Renal cortex interstitium (tissue), 15 donors: ENCODE measurements around the gene SETD3. TPM values are rescaled to one million over a fixed set of nuclear protein-coding genes. Genes with fewer than 3 reads are reported as not detected.

ENCODE experiments used
- DNase-seq, 11 donors: peaks; one replicate each; pipeline ENCODE4 v3.0.0-alpha.2; 2013; ENCODE audit warnings: low read depth in 9 of 11, low spot score in 4 of 11; ENCODE audit errors: extremely low read depth in 1 of 11
- long read RNA-seq, 16 experiments: transcript quantifications; one replicate each; lab custom pipeline, GENCODE V29; 2026
- polyA plus RNA-seq, 3 donors: library from polyadenylated mRNA; unstranded; fragments of 120-200 nt; gene quantifications; one replicate each; pipeline ENCODE4 v1.2.1, GENCODE V29; 2013; ENCODE audit not compliant: insufficient read length in 3 of 3

Gene SETD3
- polyA plus RNA-seq = 10 to 100 TPM; 58.9 to 70.5 (median 65.5) TPM
- long read RNA-seq, donor 1, transcript SETD3-202 (13 exons, 2,878 nt) = major isoform, 7 of 7 reads
- long read RNA-seq, donor 1, partial matches to known transcripts = 0 of 7 reads
- long read RNA-seq, donor 1, other reads (novel, unspliced or antisense) = 0 of 7 reads
- long read RNA-seq, donor 2, transcript SETD3-202 (13 exons, 2,878 nt) = major isoform, 5 of 5 reads
- long read RNA-seq, donor 2, partial matches to known transcripts = 0 of 5 reads
- long read RNA-seq, donor 2, other reads (novel, unspliced or antisense) = 0 of 5 reads
- long read RNA-seq, donor 3, transcript SETD3-202 (13 exons, 2,878 nt) = major isoform, 11 of 24 reads
- long read RNA-seq, donor 3, partial matches to known transcripts = 13 of 24 reads
- long read RNA-seq, donor 3, other reads (novel, unspliced or antisense) = 0 of 24 reads
- long read RNA-seq, donor 4, transcript SETD3-202 (13 exons, 2,878 nt) = major isoform, 13 of 39 reads
- long read RNA-seq, donor 4, partial matches to known transcripts = 26 of 39 reads
- long read RNA-seq, donor 4, other reads (novel, unspliced or antisense) = 0 of 39 reads
- long read RNA-seq, donor 5 = 0 reads
- long read RNA-seq, donor 6, transcript SETD3-202 (13 exons, 2,878 nt) = major isoform, 11 of 27 reads
- long read RNA-seq, donor 6, partial matches to known transcripts = 16 of 27 reads
- long read RNA-seq, donor 6, other reads (novel, unspliced or antisense) = 0 of 27 reads
- long read RNA-seq, donor 7, transcript SETD3-202 (13 exons, 2,878 nt) = major isoform, 10 of 26 reads
- long read RNA-seq, donor 7, partial matches to known transcripts = 16 of 26 reads
- long read RNA-seq, donor 7, other reads (novel, unspliced or antisense) = 0 of 26 reads
- long read RNA-seq, donor 8 = 0 reads
- long read RNA-seq, donor 9, transcript SETD3-202 (13 exons, 2,878 nt) = major isoform, 8 of 31 reads
- long read RNA-seq, donor 9, partial matches to known transcripts = 21 of 31 reads
- long read RNA-seq, donor 9, other reads (novel, unspliced or antisense) = 0 of 31 reads
- long read RNA-seq, donor 10, transcript SETD3-202 (13 exons, 2,878 nt) = major isoform, 10 of 27 reads
- long read RNA-seq, donor 10, partial matches to known transcripts = 16 of 27 reads
- long read RNA-seq, donor 10, other reads (novel, unspliced or antisense) = 0 of 27 reads
- long read RNA-seq, donor 11, transcript SETD3-202 (13 exons, 2,878 nt) = major isoform, 8 of 30 reads
- long read RNA-seq, donor 11, partial matches to known transcripts = 21 of 30 reads
- long read RNA-seq, donor 11, other reads (novel, unspliced or antisense) = 0 of 30 reads
- long read RNA-seq, donor 12, transcript SETD3-202 (13 exons, 2,878 nt) = major isoform, 5 of 5 reads
- long read RNA-seq, donor 12, partial matches to known transcripts = 0 of 5 reads
- long read RNA-seq, donor 12, other reads (novel, unspliced or antisense) = 0 of 5 reads
- long read RNA-seq, donor 13 = 0 reads
- long read RNA-seq, donor 14, transcript SETD3-202 (13 exons, 2,878 nt) = major isoform, 9 of 23 reads
- long read RNA-seq, donor 14, partial matches to known transcripts = 13 of 23 reads
- long read RNA-seq, donor 14, other reads (novel, unspliced or antisense) = 0 of 23 reads
- long read RNA-seq, donor 15, transcript SETD3-202 (13 exons, 2,878 nt) = major isoform, 5 of 17 reads
- long read RNA-seq, donor 15, partial matches to known transcripts = 12 of 17 reads
- long read RNA-seq, donor 15, other reads (novel, unspliced or antisense) = 0 of 17 reads
- long read RNA-seq, donor 16, transcript SETD3-202 (13 exons, 2,878 nt) = major isoform, 23 of 105 reads
- long read RNA-seq, donor 16, partial matches to known transcripts = 79 of 105 reads
- long read RNA-seq, donor 16, other reads (novel, unspliced or antisense) = 0 of 105 reads

DNA sequence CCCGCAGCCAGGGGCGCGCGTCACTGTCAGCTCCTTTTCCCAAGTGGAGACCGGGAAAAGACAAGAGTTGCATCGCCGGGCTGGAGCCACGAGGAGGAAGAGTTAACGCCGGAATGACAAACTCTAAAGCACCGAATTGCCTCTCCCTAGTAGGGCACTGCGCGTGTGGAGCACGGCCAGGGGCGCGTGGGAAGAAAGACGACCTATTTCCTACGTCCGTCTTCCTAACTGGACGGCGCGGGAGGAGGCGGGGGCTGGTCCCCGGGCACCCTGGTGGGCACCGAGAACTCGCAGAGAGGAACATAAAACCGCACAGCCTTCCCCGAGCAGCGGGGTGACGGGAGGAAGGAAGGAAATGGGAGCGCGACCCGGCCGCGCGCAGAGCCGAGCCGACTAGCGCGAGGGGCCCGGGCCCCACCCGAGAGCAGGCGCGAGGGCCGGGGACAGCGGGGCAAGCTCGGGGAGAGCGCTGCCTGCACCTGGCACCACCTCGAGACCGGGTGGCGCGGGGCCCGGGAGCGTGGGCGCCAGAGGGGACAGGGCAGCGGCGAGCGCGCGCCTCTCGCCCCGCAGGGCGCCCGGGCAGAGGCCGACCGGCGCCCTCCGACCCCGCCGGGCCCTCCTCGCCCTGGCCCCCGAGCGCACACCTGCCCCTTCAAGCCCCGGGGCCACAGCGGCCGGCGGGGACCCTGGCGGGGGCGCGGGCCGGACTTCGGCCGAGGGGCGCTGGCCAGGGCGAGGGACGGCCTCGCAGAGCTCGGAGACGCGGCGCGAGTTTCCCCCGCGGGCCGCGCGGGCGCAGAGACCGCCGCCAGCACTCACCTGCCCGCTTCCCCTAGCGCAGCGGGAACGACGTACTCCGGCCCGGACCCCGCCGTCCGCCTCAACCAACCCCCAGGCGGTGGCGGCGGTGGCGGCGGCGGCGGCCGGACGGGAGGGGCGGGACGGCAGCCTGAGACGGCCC, at the start of gene SETD3:
TSS of gene SETD3 (minus strand) at position 954 of the 964 bp plus-strand sequence. CDS start 15,054 bp downstream, outside the sequence.
- DNase-seq = peak in 2 of 11 donors; percentile 14 to 33

DNA sequence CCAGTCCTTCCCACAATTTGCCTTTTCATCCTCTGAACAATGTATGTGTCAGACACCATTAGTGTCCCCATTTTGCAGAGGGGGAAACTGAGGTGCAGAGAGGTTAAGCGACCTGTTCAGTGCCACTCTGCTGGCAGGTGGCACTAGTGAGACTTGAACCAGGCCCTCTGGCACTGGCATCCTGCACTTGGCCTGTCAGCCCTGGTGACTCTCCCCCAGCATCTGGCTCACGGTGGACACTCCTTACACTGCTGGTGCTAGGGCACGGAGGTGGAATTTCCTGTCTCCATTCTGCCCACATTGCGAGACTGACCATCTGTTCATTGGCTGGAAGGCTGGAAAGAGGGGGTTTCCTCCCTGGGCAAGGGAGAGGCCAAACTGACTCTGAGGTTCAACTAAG, 49.2 kb upstream of the SETD3 start:
- DNase-seq = no peak

DNA sequence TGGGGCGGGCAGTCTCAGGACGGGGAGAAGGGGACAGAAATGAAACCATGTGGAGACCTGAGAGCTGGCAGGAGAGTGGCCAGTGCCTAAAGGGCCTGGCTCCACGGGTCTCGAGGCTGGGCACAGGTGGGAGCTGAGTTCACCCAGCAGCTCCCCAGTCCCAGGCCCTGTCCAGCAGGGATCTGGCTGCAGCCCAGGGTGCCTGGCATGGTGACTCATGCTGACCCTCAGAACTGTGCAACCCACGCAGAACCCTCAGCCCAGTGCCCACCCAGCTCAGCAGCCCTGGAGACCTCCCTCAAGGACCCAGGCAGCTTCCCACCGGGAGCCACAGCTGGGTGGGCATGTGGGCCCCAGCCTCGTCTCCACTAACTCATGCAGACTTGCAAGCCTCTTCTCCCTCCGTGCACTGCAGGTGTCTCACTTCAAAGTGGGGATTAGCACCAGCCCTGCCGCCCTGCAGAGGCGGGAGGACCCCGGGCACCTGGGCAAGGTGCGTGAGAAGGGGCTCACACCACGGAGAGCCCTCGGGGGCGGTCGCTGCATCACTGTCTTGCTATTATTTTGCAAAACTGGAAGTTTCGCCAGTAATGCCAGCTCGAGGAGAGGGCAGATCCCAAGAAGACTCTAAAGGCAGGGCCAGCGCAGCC, 46.9 kb upstream of the SETD3 start:
- no peak for DNase-seq

DNA sequence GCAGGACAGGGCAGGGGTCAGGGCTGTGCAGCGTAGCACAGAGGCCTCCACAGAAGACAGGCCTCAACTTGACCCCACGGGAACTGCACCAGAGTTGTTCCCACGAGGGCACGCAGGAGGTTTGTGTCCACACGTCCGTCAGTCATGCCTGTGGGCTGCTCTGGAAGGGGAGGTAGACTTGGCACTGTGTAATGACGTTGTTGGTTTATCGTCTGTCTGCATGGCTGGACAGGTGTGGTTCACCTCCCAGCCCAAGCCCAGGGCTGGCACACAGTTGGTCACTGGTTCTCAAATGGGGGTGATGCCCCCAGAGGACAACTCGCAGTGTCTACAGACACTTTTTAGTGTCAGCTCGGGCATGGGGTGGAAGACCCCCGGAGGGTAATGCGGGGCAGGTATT, 46.4 kb upstream of the SETD3 start:
- no peak for DNase-seq

DNA sequence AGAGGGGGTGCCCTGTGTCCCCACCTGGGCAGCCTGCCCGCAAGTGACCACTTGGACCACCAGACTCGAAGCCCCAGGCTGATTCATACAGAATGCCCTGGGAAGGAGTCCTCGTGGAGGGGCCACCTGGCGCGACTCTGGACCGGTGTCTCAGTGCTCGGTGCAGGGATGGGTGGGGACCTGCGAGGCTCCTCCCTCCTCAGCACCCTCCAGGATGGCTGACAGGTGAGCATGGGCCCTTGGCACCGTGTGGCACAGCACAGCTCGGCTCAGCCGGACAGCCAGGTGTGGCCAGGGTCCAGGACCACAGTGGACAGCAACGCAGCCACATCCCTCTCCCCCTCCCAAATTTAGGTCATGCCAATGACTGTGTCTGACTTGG, 45.0 kb upstream of the SETD3 start:
- no peak for DNase-seq

DNA sequence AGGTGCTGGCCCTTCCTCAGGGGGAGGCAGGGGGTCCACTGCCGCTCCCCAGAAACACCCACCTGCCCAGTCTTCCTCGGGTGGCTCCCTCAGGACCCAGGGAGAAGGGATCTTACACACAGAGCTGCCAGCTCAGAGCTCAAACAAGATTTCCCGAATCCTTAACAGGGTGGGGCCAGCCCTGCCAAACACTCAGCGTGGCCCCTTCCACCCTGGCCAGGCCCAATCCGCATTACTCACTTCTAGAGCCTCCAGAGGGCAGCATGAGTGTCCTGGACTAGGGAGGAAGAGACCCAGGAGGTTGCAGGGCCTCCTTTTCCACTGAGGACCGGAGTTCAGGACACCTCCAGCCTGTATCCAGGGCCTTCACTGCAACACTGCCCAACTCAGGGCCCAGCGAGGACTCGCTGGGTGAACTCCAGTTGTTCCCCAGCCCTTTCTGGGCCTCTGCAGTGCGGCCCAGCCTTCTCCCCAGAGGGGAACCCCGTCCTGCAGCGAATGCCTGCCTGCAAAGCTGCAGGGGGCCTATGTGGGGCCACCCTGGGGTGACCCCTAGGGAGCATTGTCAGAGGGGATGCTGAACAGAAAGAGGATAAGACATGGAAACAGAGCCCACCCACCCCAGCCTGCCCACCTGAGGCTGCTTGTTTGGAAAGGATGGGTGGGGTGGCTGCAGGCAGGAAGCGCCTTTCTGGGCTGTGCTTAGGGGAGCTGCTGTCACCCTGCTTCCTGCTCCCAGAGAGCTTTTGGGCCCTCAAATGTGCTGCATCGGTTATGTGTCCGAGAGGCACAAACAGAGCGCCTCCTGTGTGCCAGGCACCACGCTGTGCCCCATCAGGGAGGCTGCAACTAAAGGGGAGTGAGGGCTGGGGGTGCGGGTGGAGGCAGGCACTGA, 44.4 kb upstream of the SETD3 start:
- no peak for DNase-seq

DNA sequence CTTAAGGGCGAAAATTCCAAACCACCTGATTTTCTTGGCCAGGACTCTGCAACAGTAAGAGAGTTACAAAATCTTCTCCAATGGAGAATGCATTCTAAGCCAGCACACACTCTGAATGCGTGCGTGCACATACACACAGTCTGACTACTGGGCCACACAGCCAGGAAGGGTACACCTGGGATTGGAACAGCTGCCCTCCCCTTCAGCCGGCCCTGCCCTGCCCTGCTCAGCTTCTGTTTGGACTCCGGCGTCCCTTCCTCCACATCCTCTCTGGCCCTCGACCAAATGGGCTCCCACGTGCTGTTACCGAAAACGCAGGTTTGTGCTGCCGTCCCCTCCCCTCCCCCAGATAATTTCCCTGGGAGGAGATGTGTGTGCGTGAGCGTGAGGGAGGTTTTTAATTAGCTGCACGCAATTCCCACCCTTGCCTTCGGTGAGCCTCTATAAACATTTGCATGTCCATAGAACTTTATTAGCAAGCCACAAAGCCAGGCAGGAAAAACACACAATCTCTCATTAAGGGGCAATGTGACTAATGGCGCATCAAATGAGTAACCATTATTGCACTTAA, 43.5 kb upstream of the SETD3 start:
- DNase-seq = no peak

DNA sequence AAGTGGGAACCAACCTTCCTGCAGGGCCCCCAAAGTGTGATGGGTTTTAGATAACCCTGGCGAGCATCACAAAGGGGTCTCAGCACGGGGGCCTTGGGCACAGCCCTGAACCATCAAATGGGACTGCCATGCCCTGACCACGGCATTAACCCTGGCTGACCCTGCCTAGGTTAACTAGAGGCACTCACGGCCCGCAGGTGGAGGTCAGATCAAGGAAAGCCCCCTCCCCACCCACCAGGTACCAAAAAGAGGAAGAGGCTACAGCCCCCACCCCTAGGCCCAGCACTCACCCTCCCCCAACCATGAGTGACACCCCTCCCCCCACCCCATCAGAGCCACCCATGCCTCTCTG, 43.0 kb upstream of the SETD3 start:
- no peak for DNase-seq

DNA sequence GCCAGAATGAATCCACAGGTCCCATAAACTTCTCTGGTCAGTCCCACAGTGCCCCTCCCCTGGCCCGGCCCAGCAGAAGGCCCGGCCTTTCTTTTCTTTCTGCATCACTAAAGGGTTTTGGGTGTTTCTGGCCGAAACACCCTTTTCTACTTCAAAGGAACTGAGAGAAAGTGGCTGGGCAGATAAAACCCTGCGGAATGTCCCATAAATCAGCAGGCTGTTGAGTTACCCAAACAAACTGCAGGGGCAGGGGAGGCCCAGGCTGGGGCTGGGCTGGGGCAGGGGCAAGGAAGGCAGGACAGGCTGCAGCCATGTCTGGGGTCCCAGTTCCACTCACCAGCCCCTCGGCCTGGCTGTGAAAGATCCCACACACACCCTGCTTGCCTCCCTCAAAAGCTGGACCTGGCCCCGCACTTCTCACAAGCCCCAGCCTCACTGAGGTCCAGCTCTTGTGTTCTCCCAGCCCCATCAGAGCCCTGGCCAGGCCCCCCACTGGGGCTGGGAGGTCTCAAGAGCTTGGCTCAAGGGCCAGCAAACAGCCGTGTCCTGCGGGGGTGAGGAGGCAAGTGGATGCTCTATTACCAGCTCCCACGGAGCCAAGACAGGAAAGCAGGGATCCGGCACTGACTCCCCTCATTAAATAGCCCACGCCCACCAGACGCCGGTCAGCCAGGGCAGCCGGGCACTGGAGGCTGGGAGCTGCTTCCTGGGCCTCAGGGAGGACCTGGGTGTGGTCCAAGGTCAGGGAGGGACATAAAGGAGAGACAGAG, 42.5 kb upstream of the SETD3 start:
- DNase-seq = peak in 3 of 11 donors; percentile 55 to 59 (median 57)

DNA sequence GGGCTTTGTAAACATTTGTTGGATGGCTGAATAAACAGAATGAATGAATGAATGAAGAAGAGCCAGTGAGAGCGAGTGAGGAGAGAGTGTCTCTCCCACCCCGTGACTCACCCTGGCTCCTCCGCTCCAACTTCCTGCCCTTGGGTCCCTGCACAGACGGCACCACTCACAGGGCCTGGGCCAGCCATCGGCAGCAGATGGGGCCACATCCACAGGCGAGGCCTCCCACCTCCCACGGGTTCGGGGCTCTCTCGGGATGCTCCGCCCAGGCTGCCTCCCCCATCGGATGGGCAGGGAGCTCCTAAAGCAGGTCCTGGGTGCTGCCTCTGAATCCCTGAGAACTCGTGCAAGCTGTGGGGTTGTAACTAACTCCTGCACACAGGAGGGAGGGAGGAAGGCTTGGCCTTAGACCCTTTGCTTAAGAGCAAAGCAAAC, 41.8 kb upstream of the SETD3 start:
- no peak for DNase-seq

DNA sequence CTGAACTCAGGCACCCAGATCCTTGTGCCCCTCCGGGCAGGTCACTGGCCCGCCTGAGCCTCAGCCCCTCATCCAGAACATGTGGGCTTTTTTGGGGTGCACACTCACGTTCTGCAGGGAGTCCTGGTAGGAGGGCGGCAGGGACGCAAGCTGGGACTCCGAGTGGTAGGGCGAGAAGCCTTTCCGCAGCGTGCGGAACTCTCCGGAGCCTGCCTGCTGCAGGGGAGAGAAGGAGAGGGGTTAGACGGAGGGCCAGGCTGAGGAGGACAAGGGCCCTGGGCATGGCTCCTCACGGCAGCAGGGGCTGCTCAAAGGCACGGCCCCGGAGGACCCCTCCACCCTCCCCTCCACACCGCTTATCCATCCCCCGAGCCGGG, 41.4 kb upstream of the SETD3 start:
- no peak for DNase-seq

DNA sequence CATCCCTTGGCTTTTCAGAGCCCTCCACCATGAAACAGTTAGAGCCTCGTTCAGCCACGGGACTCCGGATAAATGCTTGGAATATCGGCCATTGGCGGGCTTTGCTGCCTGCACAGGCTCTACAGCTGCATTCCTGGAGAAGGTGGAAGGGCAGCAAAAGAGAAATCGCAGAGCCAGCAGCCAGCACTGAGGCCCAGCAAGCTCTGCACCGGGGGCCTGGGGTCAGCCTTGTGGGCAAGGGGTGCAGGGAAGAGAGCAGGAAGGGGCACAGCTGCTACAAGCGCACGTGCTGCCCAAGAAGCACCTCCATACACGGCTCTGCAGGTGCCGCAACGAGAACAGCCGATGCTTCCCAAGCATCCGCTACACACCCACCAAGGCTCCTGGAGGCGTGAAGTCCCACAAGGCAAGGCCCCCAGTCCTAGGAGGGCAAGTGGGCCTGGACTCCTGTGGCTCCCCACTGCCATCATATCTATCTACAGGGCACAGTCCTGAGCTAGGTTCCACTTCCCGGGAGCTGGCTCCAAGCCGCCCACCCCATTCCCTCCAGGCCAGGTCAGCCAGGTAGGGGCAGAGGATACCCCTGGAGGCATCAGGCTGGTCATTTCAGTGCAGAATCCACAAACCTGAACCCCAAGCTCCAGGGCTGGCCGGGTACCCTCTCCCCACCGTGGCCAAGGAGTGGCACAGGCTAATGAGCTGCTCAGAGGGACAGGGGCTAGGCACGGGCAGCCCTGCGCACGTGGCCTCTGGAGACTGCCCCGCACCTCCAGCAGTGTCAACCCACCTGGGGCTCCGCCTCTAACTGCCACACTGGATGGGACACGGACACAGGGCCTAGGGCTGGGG, 40.7 kb upstream of the SETD3 start:
- DNase-seq = no peak

DNA sequence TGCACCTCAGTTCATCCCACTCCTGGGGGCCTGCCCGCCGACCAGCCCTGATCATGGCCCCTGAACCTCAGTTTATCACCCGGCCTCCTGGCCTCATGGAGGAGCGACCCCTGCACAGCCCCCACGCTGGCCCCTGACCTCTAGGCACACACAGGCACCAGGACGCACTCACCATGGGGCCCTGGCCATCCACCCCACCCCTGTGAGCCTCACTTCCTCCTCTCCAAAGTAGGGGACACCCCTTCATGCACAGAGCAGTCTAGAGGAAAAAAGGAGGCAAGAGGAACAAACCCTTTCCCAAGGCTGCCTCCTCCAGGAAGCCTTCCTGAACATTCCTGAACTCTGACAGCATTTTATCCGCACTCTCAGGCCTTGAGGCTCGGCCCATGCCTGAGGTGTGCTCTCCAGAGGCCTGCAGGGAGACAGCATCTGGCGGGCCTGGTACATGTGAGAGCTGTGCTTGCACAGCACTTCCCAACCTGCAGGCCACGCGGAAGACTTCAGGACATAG, 40.0 kb upstream of the SETD3 start:
- no peak for DNase-seq
